DLD1 (cell line): Measurements from ENCODE around the gene LCLAT1.
"Not testable (repeated sequence)": the region's sequence is repeated elsewhere in the genome, so short reads cannot be mapped to it uniquely, and the experiment has no call there.

ENCODE experiments used
- in situ Hi-C: cut with HindIII; loops from 2 replicates; pipeline ENCODE4 v1.10.0; 2017; ENCODE audit warnings: low sequenced_read_pairs

Gene LCLAT1

DNA sequence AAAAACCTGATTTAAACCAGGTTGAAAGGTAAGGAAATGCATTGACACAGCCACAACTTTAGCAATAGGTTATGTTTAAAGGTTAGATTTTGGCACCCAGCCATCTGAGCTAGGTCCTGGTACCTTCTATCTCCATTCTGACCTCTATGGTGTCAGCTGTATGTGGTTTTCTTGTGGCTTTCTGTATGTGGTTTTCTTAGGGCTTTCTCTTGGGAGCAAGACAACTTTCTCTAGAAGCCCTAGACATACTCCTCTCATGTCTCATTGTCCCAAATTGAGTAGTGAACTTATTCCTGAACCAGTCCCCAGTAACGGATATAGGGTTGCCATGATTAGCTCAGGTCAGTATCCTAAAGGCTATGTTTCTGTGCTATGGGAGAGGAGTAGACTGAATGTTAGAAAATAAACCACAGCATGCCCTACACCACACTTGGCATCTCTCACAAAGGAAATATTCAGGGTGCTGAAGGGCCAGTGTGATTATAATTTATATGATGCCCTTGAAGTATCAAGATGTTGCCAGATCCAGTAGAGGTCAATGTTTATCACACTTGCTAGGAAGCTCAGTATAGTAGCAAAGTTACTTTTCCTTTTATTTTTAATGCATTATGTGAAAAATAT lies 184.1 kb downstream of the LCLAT1 start:
- in situ Hi-C loops = loop anchor here (10.0 kb wide), 1 partner anchor 54 kb away; no protein-coding TSS in a partner anchor

GRCh38 chr2:30633039-30633438 lies 186.0 kb downstream of the LCLAT1 start:
- in situ Hi-C loops = loop anchor here (10.0 kb wide), 1 partner anchor 52 kb away; no protein-coding TSS in a partner anchor

- in situ Hi-C loops = loop anchor here (10.0 kb wide), 1 partner anchor 48 kb away; no protein-coding TSS in a partner anchor
These were observed 189.3 kb downstream of the LCLAT1 start for GRCh38 chr2:30636311-30636710.

GRCh38 chr2:30639836-30640235 lies 192.8 kb downstream of the LCLAT1 start:
- in situ Hi-C loops = loop anchor here (10.0 kb wide), 1 partner anchor 45 kb away; no protein-coding TSS in a partner anchor

DNA sequence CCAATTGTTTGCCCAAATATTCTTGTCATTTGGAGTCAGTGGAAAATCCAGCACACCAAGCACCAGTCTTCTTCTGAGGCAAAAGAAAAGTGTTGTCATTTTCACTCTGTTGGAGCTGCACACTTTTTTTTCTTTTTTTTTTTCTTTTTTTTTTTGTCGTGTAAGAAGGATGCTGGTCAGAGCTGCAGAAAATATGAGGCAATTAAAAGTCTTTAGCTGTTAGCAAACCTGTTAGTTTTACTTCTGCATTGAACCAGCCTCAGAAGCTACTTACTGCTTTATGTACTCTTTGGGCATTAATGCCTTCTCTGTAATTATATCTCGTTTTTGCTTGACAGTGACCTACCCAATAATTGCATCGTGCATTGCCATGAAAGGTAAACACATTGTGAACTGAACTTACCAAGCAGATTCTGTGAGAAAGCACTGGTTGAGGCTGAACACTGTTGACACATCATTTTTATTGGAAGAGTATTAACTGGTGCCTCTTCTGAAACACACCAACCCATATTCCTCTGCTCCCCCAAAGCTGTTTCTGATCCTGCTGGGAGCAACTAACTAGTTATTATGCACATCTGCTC lies 194.8 kb downstream of the LCLAT1 start:
- in situ Hi-C loops = no loop called here

DNA sequence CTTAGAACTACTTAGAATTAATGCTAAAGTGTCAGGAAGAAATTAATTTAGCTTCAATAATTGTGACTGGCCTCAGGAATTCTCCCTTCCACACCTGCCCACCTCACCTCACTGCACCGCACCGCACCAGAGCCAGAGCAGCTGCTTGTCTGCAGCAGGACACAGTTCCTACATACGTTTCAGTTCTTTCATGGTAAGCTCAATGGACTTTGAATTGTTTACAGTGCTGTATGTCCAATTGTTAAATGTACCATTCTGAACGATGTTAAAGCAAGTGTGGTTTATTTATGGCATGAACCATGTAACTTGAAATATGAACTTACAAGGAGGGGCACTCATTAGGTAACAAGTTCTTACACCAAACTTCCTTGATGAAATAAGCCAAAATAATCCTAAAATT lies 196.0 kb downstream of the LCLAT1 start:
- in situ Hi-C loops = not testable (repeated sequence)

GRCh38 chr2:30643674-30644073 lies 196.6 kb downstream of the LCLAT1 start:
- in situ Hi-C loops = no loop called here

DNA sequence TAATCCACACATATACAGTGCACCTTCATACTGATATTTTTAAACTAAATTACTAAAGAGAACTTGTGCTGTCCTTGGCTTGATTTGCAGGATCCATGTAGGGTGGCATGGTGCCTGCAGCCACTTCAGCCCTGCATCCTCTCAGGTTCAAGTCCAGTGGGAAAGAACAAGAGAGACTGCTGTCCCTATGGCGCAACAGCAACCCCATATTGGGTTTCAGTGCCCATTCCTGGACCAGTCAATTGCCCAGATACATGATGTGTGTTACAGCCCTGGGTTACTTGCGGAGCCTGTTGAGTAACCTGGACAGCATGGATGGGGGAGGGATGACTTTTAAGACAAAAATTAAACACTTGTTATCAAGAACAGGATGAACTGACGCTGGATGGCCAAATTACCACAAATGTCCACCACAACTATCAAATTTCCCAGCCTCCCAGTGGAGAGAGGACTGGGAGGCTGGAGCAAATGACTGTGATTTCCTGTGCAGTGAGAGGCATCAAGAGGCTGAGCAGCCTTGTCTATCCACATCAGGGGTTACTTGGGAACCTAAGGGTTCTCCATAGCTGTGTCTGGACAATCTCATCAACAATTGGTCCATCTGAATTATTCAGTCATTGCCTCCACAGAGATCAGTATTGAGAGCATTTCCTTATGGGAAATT lies 198.2 kb downstream of the LCLAT1 start:
- in situ Hi-C loops = loop anchor here (5.0 kb wide), 1 partner anchor 33 kb away; no protein-coding TSS in a partner anchor

- in situ Hi-C loops = loop anchor here (5.0 kb wide), 1 partner anchor 33 kb away; no protein-coding TSS in a partner anchor
These were observed 198.7 kb downstream of the LCLAT1 start for GRCh38 chr2:30645745-30646119.

DNA sequence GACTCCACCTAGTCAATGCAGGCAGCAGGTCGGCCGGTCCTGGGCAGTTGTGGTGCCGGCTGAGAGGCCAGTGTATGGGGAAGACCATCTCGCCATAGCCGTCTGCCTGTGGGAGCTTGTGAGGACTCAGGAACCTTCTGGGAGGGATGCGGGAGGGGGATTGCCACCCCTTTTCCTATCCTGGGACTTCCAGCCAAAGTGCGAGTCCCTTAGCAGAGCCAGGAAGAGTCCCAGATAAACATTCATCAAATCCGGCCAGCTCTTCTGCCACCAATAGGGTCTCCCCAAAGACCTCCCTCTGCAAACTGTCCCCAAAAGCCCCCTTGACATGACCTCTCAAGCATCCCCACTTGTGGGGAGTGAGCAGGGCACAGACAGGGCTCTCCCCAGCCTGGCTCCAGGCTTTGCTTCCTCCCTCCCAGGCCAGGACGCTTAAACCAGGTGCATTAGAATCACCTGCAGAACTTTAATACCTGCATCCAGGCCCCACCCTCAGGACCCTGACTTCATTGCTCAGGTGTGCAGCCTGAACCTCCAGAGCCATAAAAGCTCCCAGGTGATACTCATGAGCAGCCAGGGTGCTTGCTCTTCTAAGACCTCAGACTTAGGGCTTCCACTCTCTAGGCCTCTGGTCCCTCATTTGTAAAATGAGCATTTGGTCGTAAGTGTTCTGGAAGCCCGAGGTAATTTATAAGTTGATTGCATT lies 200.9 kb downstream of the LCLAT1 start:
- in situ Hi-C loops = loop anchor here (5.0 kb wide), 1 partner anchor 36 kb away; no protein-coding TSS in a partner anchor

GRCh38 chr2:30649278-30649677 lies 202.2 kb downstream of the LCLAT1 start:
- in situ Hi-C loops = loop anchor here (5.0 kb wide), 1 partner anchor 37 kb away; no protein-coding TSS in a partner anchor

DNA sequence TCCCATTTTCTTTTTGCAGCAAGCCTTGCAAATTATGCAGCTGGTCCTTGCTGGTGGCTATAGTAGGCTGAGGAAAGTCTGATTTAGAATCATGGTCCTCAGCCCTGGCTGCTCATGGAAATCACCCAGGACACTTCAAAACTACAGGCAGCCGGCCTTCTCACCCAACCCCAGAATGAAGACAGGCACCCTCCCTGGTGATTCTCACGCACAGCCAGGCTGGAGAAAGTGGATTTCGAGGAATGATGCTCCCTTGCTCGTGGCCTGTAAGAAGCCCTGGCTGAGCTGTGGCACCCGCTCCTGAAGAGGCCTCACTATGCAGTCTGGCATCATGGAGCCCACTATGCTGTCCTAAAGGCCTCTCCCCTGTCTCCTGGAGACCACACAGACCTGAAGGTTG lies 202.8 kb downstream of the LCLAT1 start:
- in situ Hi-C loops = loop anchor here (5.0 to 25.0 kb wide), 2 partner anchors 38 to 488 kb away; no protein-coding TSS in a partner anchor

DNA sequence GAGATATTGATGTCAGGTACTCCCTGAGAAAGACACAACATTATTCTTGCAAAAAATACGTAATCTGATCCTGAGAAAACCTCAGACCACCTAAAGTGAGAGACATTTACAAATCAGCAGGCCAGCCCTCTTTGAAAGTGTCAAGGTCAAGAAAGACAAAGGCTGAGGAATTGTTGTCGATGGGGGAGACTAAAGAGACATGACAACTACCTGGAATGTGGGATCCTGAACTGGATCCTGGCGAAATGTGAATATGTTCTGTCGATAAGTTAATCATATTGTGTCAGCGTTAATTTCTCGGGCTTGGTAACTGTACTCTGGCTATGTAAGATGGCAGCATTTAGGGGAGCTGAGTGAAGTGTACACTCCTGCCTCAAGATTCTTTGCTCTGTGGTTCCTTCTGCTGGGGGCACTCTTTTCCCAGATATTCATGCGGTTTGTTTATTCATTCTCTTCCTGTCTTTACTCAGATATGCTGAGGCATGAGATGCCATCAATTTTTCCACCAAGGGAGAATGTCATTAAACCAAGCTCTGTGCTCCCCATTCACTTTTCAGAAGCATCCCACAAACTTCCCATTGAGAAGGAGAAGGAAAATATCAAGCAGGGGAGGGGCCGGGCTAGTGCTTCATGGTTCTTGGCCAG lies 205.3 kb downstream of the LCLAT1 start:
- in situ Hi-C loops = loop anchor here (25.0 kb wide), 1 partner anchor 490 kb away; no protein-coding TSS in a partner anchor

- in situ Hi-C loops = loop anchor here (25.0 kb wide), 1 partner anchor 492 kb away; no protein-coding TSS in a partner anchor
These were observed 206.8 kb downstream of the LCLAT1 start for GRCh38 chr2:30653847-30654246.

DNA sequence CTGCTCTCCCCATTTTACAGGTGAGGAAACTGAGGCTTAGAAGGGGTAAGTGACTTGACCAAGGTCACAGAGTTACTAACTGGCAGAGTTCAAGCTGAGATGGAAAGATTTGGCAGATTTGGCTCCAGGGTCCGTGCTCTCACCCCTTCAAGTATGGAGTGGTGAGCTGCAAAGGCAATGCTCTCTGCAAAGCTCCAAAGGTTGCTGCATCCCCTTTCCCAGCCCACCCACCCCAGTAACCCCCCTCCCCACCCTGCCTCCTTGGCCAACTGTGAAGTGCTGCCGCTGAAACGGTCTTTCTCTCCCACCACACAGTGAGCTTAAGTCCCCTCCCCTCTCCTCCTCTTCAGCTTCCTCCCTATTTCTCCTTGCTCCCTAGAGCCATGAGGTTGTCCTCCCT lies 207.4 kb downstream of the LCLAT1 start:
- in situ Hi-C loops = loop anchor here (25.0 kb wide), 1 partner anchor 492 kb away; no protein-coding TSS in a partner anchor

- in situ Hi-C loops = loop anchor here (25.0 kb wide), 1 partner anchor 493 kb away; no protein-coding TSS in a partner anchor
These were observed 208.2 kb downstream of the LCLAT1 start for GRCh38 chr2:30655211-30655610.

DNA sequence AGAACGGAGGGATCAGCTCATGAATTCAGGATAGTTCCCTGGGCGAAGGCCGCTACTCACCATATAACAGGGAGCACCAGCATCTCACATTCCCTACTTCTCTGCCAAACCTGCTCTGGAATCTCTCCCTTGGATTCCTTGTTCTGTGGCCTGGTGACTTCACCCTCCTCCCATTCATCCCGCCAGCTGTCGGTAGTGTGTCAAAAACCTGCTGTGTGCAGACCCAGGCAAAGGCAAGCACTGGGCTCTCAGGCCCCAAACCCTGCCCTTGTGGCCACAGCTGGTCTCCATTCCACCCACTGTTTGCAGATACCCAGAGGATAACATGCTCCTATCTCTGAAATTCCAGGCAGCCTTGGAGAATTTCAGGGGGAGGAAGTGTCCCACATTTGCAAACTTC lies 208.6 kb downstream of the LCLAT1 start:
- in situ Hi-C loops = loop anchor here (25.0 kb wide), 1 partner anchor 493 kb away; no protein-coding TSS in a partner anchor

- in situ Hi-C loops = loop anchor here (25.0 kb wide), 1 partner anchor 494 kb away; no protein-coding TSS in a partner anchor
These were observed 209.0 kb downstream of the LCLAT1 start for GRCh38 chr2:30656079-30656478.

DNA sequence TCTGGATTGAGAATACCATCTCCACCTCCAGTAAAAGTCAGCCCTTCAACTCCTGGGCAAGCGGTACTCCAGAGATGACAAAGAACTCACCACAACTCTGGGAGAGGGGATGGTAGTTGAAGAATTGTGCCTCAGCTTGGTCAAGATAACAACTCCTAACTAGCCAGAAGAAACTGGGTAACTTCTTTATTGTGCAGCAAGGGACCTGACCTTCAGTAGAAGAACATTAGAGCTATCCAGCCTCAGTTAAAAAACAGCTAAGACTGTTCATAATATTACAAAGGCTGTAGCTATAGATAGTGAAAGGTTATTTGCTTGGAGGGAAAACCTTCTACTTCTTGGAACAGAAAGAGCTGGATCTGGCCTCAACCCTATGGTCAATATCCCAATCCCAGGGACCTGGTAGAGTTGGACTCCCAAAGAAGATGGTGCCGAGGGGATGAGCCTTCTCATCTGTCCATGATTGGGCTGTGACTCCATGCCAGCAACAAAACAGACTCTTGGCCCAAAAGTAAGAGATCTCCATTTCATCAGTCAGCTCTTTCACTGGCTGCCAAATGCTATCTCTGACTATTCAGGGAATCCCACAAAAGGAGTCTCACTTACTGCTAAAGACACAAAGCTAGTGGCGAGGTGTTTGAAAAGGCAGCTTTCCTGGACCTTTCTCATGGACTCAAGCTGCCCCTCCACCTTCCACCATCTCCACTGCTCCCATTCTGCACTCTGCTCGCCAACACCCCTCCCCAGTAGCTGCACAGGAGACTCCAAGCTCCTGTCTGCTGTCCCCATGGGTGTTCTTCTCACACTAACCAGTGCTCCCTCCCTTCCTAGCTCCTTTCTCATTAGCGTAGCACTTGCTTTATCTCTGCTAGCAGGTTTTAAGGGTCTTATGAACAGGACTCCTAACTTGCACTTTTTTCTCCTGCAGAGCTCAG lies 214.4 kb downstream of the LCLAT1 start:
- in situ Hi-C loops = loop anchor here (25.0 kb wide), 1 partner anchor 499 kb away; no protein-coding TSS in a partner anchor
